Activated naive CD8-positive, alpha-beta T cell treated with anti-CD3 and anti-CD28 coated beads for 36 hours (primary cell): ENCODE measurements around the gene KMT5B. TPM values are rescaled to one million over a fixed set of nuclear protein-coding genes. Genes with fewer than 3 reads are reported as not detected.
A peak's percentile ranks its signal among the peaks of the same experiment; 100 is the strongest.

Source experiments
- DNase-seq: peaks from one replicate; pipeline ENCODE4 v3.0.0; 2021
- H3K27ac Mint-ChIP-seq: one replicate; pipeline ENCODE4 v1.8.0; 2022; ENCODE audit warnings: mild to moderate bottlenecking, moderate library complexity, mixed read lengths
- H3K27me3 Mint-ChIP-seq: one replicate; pipeline ENCODE4 v1.8.0; 2022; ENCODE audit warnings: mild to moderate bottlenecking, mixed read lengths
- H3K36me3 Mint-ChIP-seq: one replicate; pipeline ENCODE4 v1.8.0; 2021; ENCODE audit warnings: mild to moderate bottlenecking, mixed read lengths
- H3K4me1 Mint-ChIP-seq: one replicate; pipeline ENCODE4 v1.8.0; 2021; ENCODE audit warnings: mixed read lengths
- H3K4me3 Mint-ChIP-seq: one replicate; pipeline ENCODE4 v1.8.0; 2022; ENCODE audit warnings: mild to moderate bottlenecking, moderate library complexity, mixed read lengths
- H3K9me3 Mint-ChIP-seq: one replicate; pipeline ENCODE4 v1.8.0; 2022; ENCODE audit warnings: mixed read lengths
- total RNA-seq, 2 experiments: library from RNA; stranded (reverse); gene quantifications; one replicate each; pipeline ENCODE4 v1.2.3, GENCODE V29; 2021

KMT5B gene
- total RNA-seq, 2 experiments from 2014 or later = 15.7 to 18.4 TPM

DNA sequence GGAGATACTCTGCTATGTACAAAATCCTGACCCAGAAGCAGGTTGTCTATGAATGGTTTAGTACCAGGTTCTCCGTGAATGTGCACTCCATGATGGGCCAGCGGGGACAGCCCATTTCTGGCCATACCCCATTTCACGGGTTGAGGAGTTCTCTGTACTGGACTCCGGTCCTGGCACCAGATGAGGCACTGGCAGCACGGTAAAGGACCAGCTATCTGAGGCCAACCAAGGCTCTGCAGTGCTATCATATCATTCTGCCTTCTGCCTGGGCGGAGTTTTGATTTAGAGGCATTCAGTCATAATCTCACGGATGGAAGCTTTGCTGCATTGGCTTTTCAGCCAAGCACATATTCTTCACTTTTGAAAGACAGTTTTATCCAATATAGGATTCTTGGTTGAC lies 18.5 kb upstream of the KMT5B start:
- peaks cover 4% of the 10 kb centered on the region for H3K27me3 Mint-ChIP-seq

DNA sequence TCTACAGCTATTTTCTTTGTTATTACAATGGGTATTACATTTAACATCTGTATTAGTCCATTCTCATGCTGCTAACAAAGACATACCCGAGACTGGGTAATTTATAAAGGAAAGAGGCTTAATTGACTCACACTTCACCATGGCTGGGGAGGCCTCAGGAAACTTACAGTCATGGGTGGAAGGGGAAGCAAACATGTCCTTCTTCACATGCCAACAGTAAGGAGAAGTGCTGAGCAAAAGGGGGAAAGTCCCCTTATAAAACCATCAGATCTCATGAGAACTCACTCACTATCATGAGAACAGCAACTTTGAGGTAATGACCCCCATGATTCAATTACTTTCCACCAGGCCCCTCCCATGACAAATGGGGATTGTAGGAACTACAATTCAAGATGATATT lies 16.5 kb upstream of the KMT5B start:
- no peak overlapping the region for H3K4me3 Mint-ChIP-seq
- peaks cover 4% of the 10 kb centered on the region for H3K27me3 Mint-ChIP-seq
- H3K36me3 Mint-ChIP-seq = peaks cover 3% of the 10 kb centered on the region
- H3K4me1 Mint-ChIP-seq = no peaks in the 10 kb centered on the region
- no peak overlapping the region for H3K27ac Mint-ChIP-seq
- DNase-seq = no peak
- H3K9me3 Mint-ChIP-seq = peaks cover 11% of the 10 kb centered on the region

More for the DNA sequence above, 18.5 kb upstream of the KMT5B start:
- Mint-ChIP-seq H3K9me3 (peaks cover 11% of the 10 kb centered on the region), H3K27ac (no peak overlapping the region), H3K4me3 (no peak overlapping the region), H3K36me3 (peaks cover 3% of the 10 kb centered on the region), H3K4me1 (no peaks in the 10 kb centered on the region)
- DNase-seq = no peak

DNA sequence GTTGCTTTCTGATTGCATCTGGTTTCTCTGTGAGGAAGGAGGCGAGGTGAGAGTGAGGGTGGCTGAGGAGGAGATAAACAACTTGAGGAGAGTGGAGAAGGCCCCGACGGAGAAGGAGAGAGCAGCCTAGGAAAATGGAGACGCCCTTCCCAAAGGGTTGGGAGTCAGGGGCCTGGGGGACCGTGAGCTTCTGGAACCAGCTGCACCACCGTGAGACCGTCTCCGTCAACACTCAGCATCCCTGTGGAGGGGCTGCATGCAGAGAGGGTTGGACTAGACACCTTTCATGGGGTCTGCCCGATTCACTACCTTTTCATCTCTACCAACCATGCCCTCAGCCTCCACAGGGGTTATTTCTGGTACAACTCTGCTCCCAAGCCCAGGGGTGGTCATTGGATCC lies 13.3 kb upstream of the KMT5B start:
- Mint-ChIP-seq H3K9me3 (peaks cover 11% of the 10 kb centered on the region), H3K4me1 (peaks cover 4% of the 10 kb centered on the region), H3K4me3 (no peak overlapping the region), H3K36me3 (peaks cover 3% of the 10 kb centered on the region), H3K27me3 (no peaks in the 10 kb centered on the region), H3K27ac (no peak overlapping the region)
- DNase-seq = no peak

DNA sequence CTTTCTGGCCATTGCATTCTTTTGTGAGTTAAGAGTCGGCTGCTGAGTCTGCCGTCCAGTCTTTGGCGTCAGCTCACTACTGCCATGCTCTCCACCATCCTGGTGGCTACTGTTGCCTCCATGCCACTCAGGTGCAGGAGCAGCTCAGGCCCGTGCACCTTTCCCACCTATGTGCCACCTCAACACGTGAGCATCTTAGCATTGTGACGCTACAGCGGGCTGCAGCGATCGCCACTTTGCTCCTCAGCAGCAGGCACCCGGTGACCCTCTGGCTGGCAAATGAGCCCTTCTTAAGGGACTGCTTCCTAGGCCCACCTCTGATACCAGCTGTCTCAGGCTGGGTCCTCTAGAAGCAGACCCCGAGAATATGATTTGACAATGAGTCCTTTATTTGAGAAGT lies 11.5 kb upstream of the KMT5B start:
- Mint-ChIP-seq H3K27me3 (no peaks in the 10 kb centered on the region), H3K9me3 (peaks cover 8% of the 10 kb centered on the region), H3K4me1 (peaks cover 4% of the 10 kb centered on the region), H3K4me3 (no peak overlapping the region), H3K27ac (no peak overlapping the region), H3K36me3 (peaks cover 3% of the 10 kb centered on the region)
- no peak for DNase-seq

DNA sequence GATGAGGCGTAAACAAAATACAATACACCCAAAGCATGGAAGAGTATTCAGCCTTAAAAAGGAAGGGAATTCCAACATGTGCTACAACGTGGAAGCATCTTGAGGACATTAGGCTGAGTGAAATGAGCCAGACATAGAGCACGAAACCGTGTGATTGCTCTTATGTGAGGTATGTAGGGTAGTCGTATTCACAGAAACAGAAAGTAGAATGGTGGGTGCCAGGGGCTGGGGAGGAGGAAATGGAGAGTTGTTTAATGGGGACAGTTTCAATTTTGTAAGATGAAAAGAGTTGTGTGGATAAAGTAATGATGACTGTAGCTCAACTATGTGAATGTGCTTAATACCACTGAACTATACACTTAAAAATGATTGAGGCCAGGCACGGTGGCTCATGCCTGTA lies 10.2 kb upstream of the KMT5B start:
- H3K27ac Mint-ChIP-seq = no peak overlapping the region
- no peak overlapping the region for H3K4me3 Mint-ChIP-seq
- H3K9me3 Mint-ChIP-seq = no peaks in the 10 kb centered on the region
- H3K27me3 Mint-ChIP-seq = no peaks in the 10 kb centered on the region
- H3K4me1 Mint-ChIP-seq = peaks cover 6% of the 10 kb centered on the region
- no peaks in the 10 kb centered on the region for H3K36me3 Mint-ChIP-seq
- DNase-seq = no peak

DNA sequence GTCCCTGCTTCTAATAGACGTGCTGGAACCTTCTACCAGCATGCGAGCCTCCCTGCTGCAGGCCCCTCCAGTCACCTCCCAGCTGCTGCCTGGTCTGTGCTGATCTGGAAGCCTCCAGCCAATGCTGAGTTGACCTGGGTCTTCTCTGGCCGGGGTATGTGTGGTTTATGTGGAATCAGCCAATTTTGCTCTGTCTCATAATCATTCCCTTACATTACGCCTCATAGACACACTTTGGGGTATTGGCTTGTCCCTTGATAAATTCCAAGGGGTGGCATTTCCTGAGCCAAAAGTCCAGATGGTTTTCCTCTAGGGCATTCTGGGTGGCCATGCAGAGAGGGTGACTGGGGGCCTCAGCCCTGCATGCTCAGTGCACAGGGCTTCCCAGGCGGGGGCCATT lies 8.3 kb upstream of the KMT5B start:
- Mint-ChIP-seq H3K9me3 (no peaks in the 10 kb centered on the region), H3K4me1 (peaks cover 6% of the 10 kb centered on the region), H3K4me3 (no peak overlapping the region), H3K27ac (no peak overlapping the region), H3K27me3 (no peaks in the 10 kb centered on the region), H3K36me3 (no peaks in the 10 kb centered on the region)
- no peak for DNase-seq

DNA sequence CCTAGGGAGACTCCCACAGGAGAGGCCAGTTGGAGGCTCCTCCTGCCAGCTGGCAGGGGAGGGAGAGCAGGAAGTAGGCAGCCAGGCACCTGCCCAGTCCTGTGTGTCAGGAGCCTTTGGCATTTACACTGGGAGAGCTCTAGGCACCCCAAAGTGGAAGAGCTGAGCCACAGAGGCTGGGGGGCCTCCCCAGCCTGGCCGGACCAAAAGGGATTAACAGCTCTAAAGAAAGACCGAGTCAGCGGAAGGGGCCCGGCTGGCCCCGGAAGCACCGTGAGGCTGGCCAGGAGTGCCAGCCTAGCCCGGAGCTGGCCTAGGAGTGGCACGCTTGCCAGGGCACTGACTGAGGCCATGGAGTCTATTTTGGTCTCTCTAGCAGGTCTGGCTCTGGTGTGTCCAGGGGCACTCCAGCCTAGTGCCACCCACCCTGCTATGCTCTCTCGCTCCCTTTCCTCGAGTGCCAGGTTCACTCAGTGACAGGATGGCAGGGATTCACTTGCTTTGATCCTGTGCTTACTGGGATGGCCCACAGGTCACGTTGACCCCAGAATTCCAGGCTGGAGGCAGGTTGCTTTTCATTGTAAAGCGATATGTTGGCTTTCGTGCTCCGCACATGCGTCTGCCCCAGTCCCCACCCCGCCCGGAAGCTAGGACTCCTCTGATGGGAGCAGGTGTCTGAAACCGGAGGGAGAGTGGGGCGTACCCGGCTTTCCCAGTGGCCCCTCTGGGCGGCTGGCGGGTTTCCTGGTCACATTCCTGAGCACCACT lies 3.3 kb upstream of the KMT5B start:
- Mint-ChIP-seq H3K27ac (no peak overlapping the region), H3K27me3 (peaks cover 15% of the 10 kb centered on the region), H3K36me3 (no peaks in the 10 kb centered on the region), H3K9me3 (no peaks in the 10 kb centered on the region), H3K4me1 (peaks cover 22% of the 10 kb centered on the region), H3K4me3 (no peak overlapping the region)
- DNase-seq = no peak

DNA sequence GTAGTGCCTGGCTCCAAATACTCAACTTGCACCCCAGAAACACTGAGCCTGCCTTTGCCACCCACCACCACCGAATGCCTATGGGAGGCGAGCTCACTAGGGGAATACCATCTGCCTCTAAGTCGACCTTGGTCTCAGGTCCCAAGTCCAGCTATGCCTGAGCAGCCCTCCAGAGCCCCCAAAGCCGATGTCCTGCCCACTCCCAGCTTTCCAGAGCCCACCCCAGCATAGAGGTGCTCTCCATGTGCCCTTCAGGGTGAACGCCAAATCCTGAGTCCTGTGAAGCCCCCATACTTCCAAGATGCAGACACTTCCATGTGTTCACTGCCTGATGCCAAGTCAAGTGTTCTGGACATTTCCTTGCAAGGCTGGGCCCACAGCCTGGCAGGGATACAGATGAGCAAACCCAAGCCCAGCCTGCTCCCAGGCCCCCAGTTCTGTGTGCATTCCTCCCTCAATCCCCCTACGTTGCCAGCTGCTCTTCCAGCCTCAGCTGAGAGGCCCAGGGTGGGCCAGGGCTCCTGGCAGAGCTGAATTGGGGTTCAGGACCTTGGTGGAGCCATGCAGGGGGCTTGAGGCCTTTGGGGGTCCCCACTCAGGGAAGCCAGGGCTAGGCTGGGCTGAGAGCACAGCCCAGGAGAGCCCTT lies 2.6 kb upstream of the KMT5B start:
- H3K4me1 Mint-ChIP-seq = peaks cover 29% of the 10 kb centered on the region
- H3K4me3 Mint-ChIP-seq = no peak overlapping the region
- no peaks in the 10 kb centered on the region for H3K9me3 Mint-ChIP-seq
- H3K27ac Mint-ChIP-seq = no peak overlapping the region
- H3K27me3 Mint-ChIP-seq = peaks cover 15% of the 10 kb centered on the region
- no peak for DNase-seq
- no peaks in the 10 kb centered on the region for H3K36me3 Mint-ChIP-seq

DNA sequence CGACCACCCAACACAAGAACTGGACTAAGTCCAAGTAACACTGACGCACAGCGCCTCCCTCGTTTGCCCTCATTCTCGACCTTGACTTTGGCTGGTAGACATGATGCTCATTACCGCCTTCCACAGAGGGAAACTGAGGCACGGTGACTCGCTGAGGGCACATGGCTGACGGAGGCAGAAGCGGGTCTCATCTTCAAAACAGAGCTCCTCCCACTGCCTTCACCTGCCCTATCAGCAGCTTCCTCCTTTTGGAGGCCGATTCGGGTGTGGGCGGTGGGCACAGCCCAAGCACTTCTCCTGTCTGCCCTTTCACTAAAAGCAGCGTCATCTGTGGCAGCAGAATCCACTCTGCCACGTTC lies 2.0 kb upstream of the KMT5B start:
- Mint-ChIP-seq H3K4me1 (peaks cover 35% of the 10 kb centered on the region), H3K27me3 (peaks cover 15% of the 10 kb centered on the region), H3K4me3 (peak overlapping the region; percentile 48), H3K27ac (no peak overlapping the region), H3K9me3 (no peaks in the 10 kb centered on the region), H3K36me3 (no peaks in the 10 kb centered on the region)
- DNase-seq = peak; percentile 34

DNA sequence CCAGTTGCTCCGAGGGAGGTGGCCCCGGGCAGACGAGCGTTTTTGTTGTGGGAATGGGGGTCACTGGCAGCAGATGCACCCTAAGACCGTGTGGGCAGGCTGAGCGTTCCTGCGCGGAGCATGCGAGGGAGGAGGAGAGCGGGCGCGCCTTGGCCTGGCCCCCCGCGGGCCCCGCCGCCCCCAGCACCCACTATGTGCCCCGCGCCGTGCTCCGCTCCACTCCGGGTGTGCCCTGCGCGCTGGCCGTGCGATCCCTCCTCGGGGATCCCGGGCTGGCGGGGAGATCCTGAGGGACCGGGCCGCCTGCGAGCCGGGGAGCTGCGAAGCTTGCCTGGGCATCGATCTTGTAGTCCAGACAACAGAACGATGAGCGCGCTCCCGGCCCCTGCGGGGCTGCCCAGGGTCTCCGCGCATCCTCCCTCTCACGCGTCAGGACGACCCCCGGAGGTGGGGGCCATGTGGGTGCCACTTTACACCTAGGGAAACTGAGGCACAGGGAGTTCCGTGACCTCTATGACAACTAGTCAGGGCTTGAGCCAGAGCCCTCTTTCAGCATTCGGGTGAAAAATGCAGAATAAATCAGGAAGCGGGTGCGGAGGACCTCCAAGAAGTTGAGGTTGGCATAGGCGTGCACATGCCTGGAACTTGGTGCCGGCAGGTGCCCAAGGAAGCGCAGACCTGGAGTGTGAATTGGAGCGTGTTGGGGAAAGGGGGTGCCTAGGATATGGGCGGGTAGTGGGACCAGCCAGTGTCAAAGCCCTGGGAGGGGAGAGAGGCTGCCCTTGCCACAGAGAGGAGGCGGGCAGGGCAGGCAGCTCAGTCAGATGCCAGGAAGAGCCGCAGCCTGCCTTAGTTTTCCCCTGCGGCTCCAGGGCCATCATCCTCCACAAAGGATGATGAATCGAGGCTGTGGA lies 1.3 kb upstream of the KMT5B start:
- Mint-ChIP-seq H3K27ac (peak overlapping the region; percentile 56), H3K27me3 (peaks cover 15% of the 10 kb centered on the region), H3K9me3 (no peaks in the 10 kb centered on the region), H3K4me3 (peak overlapping the region; percentile 72), H3K4me1 (peaks cover 37% of the 10 kb centered on the region), H3K36me3 (no peaks in the 10 kb centered on the region)
- DNase-seq = peak; percentile 30

DNA sequence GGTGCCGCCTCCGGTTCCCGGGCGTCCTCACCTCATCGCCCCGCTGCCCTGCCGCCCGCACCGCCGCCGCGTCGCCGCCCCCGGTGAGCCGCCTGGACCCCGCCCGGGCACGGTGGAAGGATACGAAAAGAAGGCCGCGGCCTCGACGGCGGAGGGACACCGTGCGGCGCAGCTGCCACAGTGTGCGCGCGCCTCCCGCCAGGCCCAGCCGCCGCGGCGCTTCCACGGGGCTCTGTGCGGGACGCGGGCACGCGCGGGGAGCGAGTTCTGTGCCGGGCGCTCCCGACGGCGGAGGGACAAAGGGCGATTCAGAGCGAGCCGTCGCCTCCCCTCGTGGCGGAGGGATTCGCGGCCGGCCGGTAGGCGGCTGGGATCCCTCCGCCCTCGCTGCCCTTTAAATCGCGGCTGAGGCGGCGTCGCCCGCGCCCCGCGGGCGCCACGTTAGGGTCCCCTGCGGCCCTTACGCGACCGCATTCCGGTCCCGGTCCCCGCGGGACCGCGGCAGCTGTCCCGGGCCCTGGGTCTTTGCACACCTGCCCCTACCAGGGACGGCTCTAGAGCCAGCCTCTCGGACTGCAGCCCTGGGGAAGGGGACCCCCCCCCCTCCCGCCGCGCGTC lies 568 bp upstream of the KMT5B start:
- Mint-ChIP-seq H3K9me3 (no peaks in the 10 kb centered on the region), H3K36me3 (no peaks in the 10 kb centered on the region), H3K4me3 (peak overlapping the region; percentile 72), H3K27me3 (peaks cover 15% of the 10 kb centered on the region), H3K27ac (no peak overlapping the region), H3K4me1 (peaks cover 42% of the 10 kb centered on the region)
- peak; percentile 87 for DNase-seq

DNA sequence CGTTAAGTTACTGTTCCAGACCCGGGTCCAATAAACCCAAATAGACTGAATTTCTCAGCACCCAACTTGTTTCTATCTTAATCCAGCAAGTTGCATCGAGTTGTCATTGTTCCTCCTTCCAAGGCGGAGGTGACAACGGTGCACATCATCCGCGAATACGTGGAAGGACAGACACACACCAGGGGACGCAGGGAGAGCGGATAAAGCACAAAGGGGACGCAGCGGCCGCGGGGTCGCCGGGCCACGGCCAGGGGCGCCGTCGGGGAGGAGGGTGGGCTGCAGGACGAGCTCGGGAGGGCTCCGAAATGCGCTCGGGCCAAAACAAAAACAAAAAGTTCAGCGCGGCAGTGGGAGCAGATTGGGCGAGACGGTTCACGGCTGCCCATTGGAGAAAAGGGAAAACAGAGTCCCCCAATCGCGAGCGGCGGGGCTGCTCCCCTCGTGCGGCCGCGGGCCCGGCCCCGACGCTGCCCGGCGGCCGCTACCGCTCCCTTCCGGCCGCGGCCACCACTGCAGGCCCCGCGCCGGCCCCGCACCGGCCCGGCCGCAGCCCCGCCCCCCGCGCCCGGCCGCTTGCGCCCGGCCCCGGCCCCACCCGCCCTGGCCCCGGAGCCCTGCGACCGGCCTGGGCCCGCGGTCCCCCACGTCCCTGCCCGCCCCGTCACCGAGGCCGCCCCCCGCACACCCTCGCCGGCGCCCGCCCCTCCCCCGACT lies 518 bp downstream of the KMT5B start:
- peak; percentile 76 for DNase-seq
- Mint-ChIP-seq H3K27ac (peak overlapping the region; percentile 72), H3K36me3 (no peaks in the 10 kb centered on the region), H3K4me1 (peaks cover 46% of the 10 kb centered on the region), H3K9me3 (no peaks in the 10 kb centered on the region), H3K4me3 (peak overlapping the region; percentile 82), H3K27me3 (peaks cover 15% of the 10 kb centered on the region)

DNA sequence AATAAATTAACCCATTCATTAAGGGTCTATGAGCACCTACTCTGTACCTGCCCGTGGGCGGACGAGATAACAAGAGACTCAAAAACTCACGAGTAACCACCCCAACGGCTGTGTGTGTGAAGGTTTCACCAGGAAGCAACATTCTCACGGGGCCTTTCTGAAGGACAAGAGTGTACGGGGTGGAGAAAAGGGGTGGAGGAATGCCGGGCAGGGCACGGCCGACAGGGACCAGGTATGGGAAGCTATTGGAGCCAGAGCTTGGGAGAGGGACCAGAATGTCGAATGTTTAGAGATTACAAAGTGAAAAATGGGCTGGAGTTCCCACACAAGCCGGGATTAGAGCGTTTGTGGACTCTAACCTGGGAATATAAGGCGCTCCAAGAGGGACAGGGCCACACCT lies 1.6 kb downstream of the KMT5B start:
- Mint-ChIP-seq H3K4me1 (peaks cover 47% of the 10 kb centered on the region), H3K4me3 (peak overlapping the region; percentile 82), H3K9me3 (no peaks in the 10 kb centered on the region)

DNA sequence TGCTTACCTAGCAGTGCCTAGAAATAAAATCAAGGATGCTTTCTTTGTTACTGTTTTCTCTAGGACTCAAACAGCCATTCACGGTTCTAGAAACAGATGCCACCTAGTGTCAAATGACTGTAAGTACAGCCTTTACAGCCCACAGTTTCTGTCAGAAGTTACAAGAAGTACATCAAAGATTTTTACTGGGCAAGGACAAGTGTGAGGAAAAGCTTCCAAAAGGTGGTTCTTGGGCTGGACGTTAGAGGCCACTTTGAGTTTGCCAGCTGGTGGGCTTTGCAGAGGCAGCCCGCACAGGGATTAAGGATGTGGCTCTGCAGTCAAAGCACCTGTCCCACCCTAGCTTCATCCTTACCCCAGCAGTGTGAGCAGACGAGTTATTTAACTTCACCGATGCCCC lies 6.9 kb downstream of the KMT5B start:
- Mint-ChIP-seq H3K36me3 (no peaks in the 10 kb centered on the region), H3K4me1 (peaks cover 55% of the 10 kb centered on the region), H3K27me3 (no peaks in the 10 kb centered on the region), H3K4me3 (no peak overlapping the region), H3K27ac (no peak overlapping the region), H3K9me3 (no peaks in the 10 kb centered on the region)
- no peak for DNase-seq

More for the DNA sequence above, 1.6 kb downstream of the KMT5B start:
- peak overlapping the region; percentile 71 for H3K27ac Mint-ChIP-seq
- H3K27me3 Mint-ChIP-seq = peaks cover 15% of the 10 kb centered on the region
- DNase-seq = no peak
- no peaks in the 10 kb centered on the region for H3K36me3 Mint-ChIP-seq
